ENCODE data around the gene AP3M1.

AP3M1 gene

GRCh38 chr10:74081941-74082718, 68.5 kb downstream of the AP3M1 start:
- FAIRE-seq, result no peak
- TF ChIP-seq CTCF (IDR thresholded peaks at IDR 0.05; ENCODE audit: insufficient read depth, missing control alignments), result no peak
- no peak for DNase-seq (ENCODE audit: insufficient read length, low spot score)

GRCh38 chr10:74081192-74081803, 69.3 kb downstream of the AP3M1 start:
- FAIRE-seq (no peak), DNase-seq (ENCODE audit: insufficient read length, low spot score) (peak; percentile 25)
- peak; percentile 75 for TF ChIP-seq CTCF (IDR thresholded peaks at IDR 0.05; ENCODE audit: insufficient read depth, missing control alignments)

GRCh38 chr10:74079936-74080590, 70.6 kb downstream of the AP3M1 start:
- no peak for DNase-seq (ENCODE audit: insufficient read length, low spot score)
- FAIRE-seq, result no peak
- TF ChIP-seq CTCF (IDR thresholded peaks at IDR 0.05; ENCODE audit: insufficient read depth, missing control alignments), result no peak

- TF ChIP-seq CTCF (IDR thresholded peaks at IDR 0.05; ENCODE audit: insufficient read depth, missing control alignments), result no peak
- DNase-seq (ENCODE audit: insufficient read length, low spot score), result no peak
- no peak for FAIRE-seq
Observed at GRCh38 chr10:74079028-74079935, 71.3 kb downstream of the AP3M1 start.

GRCh38 chr10:74078037-74078436, 72.6 kb downstream of the AP3M1 start:
- DNase-seq (ENCODE audit: insufficient read length, low spot score) (no peak), FAIRE-seq (no peak)
- no peak for TF ChIP-seq CTCF (IDR thresholded peaks at IDR 0.05; ENCODE audit: insufficient read depth, missing control alignments)

- no peak for TF ChIP-seq CTCF (IDR thresholded peaks at IDR 0.05; ENCODE audit: insufficient read depth, missing control alignments)
- FAIRE-seq, result no peak
Observed at GRCh38 chr10:74077416-74077815, 73.2 kb downstream of the AP3M1 start.

More at GRCh38 chr10:74077416-74077815, 73.2 kb downstream of the AP3M1 start:
- DNase-seq (ENCODE audit: insufficient read length, low spot score), result no peak
